ENCODE results near the gene S1PR4. TPM values are rescaled to one million over a fixed set of nuclear protein-coding genes. Genes with fewer than 3 reads are reported as not detected.
A peak's percentile ranks its signal among the peaks of the same experiment; 100 is the strongest.

The S1PR4 gene
- total and polyA plus RNA-seq, 7 experiments from 2014 or later: 61.0 to 589 (median 213) TPM

- CTCF ChIA-PET: no interaction called here
- intact Hi-C loops (cut with micrococcal nuclease): no loop called here
- Histone ChIP-seq H3K4me3 (ENCODE audit: low read length) (no peak overlapping the region), H3K4me1 (ENCODE audit: control insufficient read depth in 2 of 2, insufficient read depth in 2 of 2, low read length in 2 of 2) (no peaks in the 10 kb centered on the region), H3K27me3 (ENCODE audit: control insufficient read depth in 2 of 2, insufficient read depth in 2 of 2, low read length in 2 of 2) (no peaks in the 10 kb centered on the region), H3K36me3 (ENCODE audit: control insufficient read depth in 2 of 3, insufficient read depth in 3 of 3, low read length in 3 of 3) (peaks cover 0 to 49% (median 0%) of the 10 kb centered on the region in 3 experiments), H3K9me3 (ENCODE audit: control insufficient read depth in 2 of 3, low read length in 3 of 3) (no peaks in the 10 kb centered on the region), H3K27ac (ENCODE audit: low read depth, low read length) (no peak overlapping the region)
- no peak for ATAC-seq
- H3K27me3 Mint-ChIP-seq: no peaks in the 10 kb centered on the region
- H3K9me3 Mint-ChIP-seq: no peaks in the 10 kb centered on the region
- POLR2A ChIA-PET: no interaction called here
- H3K27ac Mint-ChIP-seq: no peak overlapping the region
- peaks cover 0 to 4% (median 0%) of the 10 kb centered on the region in 5 donors for H3K36me3 Mint-ChIP-seq
- DNase-seq: no peak
- peaks cover 0 to 4% (median 0%) of the 10 kb centered on the region in 7 donors for H3K4me1 Mint-ChIP-seq
- H3K4me3 Mint-ChIP-seq: no peak overlapping the region
Observed at GRCh38 chr19:3208317-3209207, 30.0 kb downstream of the S1PR4 start.

- Histone ChIP-seq H3K4me3 (ENCODE audit: low read length) (no peak overlapping the region), H3K27ac (ENCODE audit: low read depth, low read length) (no peak overlapping the region), H3K4me1 (ENCODE audit: control insufficient read depth in 2 of 2, insufficient read depth in 2 of 2, low read length in 2 of 2) (no peaks in the 10 kb centered on the region), H3K36me3 (ENCODE audit: control insufficient read depth in 2 of 3, insufficient read depth in 3 of 3, low read length in 3 of 3) (peaks cover 0 to 30% (median 0%) of the 10 kb centered on the region in 3 experiments), H3K27me3 (ENCODE audit: control insufficient read depth in 2 of 2, insufficient read depth in 2 of 2, low read length in 2 of 2) (no peaks in the 10 kb centered on the region), H3K9me3 (ENCODE audit: control insufficient read depth in 2 of 3, low read length in 3 of 3) (no peaks in the 10 kb centered on the region)
- intact Hi-C loops (cut with micrococcal nuclease): loop anchor here (1.0 kb wide), 1 partner anchor 248 kb away; no protein-coding TSS in a partner anchor
- ATAC-seq (peak; percentile 91), DNase-seq (peak; percentile 30 to 72 (median 58))
- H3K9me3 Mint-ChIP-seq: no peaks in the 10 kb centered on the region
- H3K36me3 Mint-ChIP-seq: peaks cover 0 to 2% (median 0%) of the 10 kb centered on the region in 5 donors
- no peak overlapping the region for H3K4me3 Mint-ChIP-seq
- peaks cover 0 to 4% (median 0%) of the 10 kb centered on the region in 7 donors for H3K4me1 Mint-ChIP-seq
- H3K27me3 Mint-ChIP-seq: no peaks in the 10 kb centered on the region
- peak overlapping the region in 2 of 9 donors; percentile 25 to 55 for H3K27ac Mint-ChIP-seq
- ChIA-PET POLR2A (interaction anchor here (0.5 to 1.0 kb wide), 4 partner anchors 24 to 740 kb away, joined by 3 to 4 read pairs (median 3); partner anchors contain the start of gene NCLN), CTCF (interaction anchor here (0.7 to 0.9 kb wide), 3 partner anchors 13 to 318 kb away, joined by 3 read pairs; no protein-coding TSS in a partner anchor)
Observed at GRCh38 chr19:3210347-3211017, 31.9 kb downstream of the S1PR4 start.

- peak in 1 of 9 donors; percentile 6 for DNase-seq
- H3K27ac Mint-ChIP-seq: peak overlapping the region in 2 of 9 donors; percentile 25 to 55
- ChIA-PET POLR2A (interaction anchor here (0.5 to 1.0 kb wide), 5 partner anchors 25 to 1294 kb away, joined by 3 to 4 read pairs (median 3); partner anchors contain the start of gene NCLN), CTCF (interaction anchor here (0.6 to 1.0 kb wide), 5 partner anchors 12 to 318 kb away, joined by 3 to 6 read pairs (median 3); no protein-coding TSS in a partner anchor)
- Histone ChIP-seq H3K9me3 (ENCODE audit: control insufficient read depth in 2 of 3, low read length in 3 of 3) (no peaks in the 10 kb centered on the region), H3K4me1 (ENCODE audit: control insufficient read depth in 2 of 2, insufficient read depth in 2 of 2, low read length in 2 of 2) (no peaks in the 10 kb centered on the region), H3K27ac (ENCODE audit: low read depth, low read length) (no peak overlapping the region), H3K27me3 (ENCODE audit: control insufficient read depth in 2 of 2, insufficient read depth in 2 of 2, low read length in 2 of 2) (no peaks in the 10 kb centered on the region), H3K4me3 (ENCODE audit: low read length) (no peak overlapping the region), H3K36me3 (ENCODE audit: control insufficient read depth in 2 of 3, insufficient read depth in 3 of 3, low read length in 3 of 3) (peaks cover 0 to 26% (median 0%) of the 10 kb centered on the region in 3 experiments)
- peaks cover 0 to 4% (median 0%) of the 10 kb centered on the region in 7 donors for H3K4me1 Mint-ChIP-seq
- peaks cover 0 to 2% (median 0%) of the 10 kb centered on the region in 5 donors for H3K36me3 Mint-ChIP-seq
- H3K9me3 Mint-ChIP-seq: no peaks in the 10 kb centered on the region
- no peaks in the 10 kb centered on the region for H3K27me3 Mint-ChIP-seq
- intact Hi-C loops (cut with micrococcal nuclease): no loop called here
- no peak overlapping the region for H3K4me3 Mint-ChIP-seq
- no peak for ATAC-seq
Observed at GRCh38 chr19:3211191-3211590, 32.6 kb downstream of the S1PR4 start.

GRCh38 chr19:3213159-3213558 is 34.6 kb downstream of the S1PR4 start:
- Histone ChIP-seq H3K4me1 (ENCODE audit: control insufficient read depth in 2 of 2, insufficient read depth in 2 of 2, low read length in 2 of 2) (no peaks in the 10 kb centered on the region), H3K36me3 (ENCODE audit: control insufficient read depth in 2 of 3, insufficient read depth in 3 of 3, low read length in 3 of 3) (peaks cover 0 to 7% (median 0%) of the 10 kb centered on the region in 3 experiments), H3K4me3 (ENCODE audit: low read length) (no peak overlapping the region), H3K27ac (ENCODE audit: low read depth, low read length) (no peak overlapping the region), H3K27me3 (ENCODE audit: control insufficient read depth in 2 of 2, insufficient read depth in 2 of 2, low read length in 2 of 2) (no peaks in the 10 kb centered on the region), H3K9me3 (ENCODE audit: control insufficient read depth in 2 of 3, low read length in 3 of 3) (no peaks in the 10 kb centered on the region)
- ChIA-PET CTCF (no interaction called here), POLR2A (no interaction called here)
- ATAC-seq: no peak
- H3K9me3 Mint-ChIP-seq: no peaks in the 10 kb centered on the region
- H3K4me1 Mint-ChIP-seq: peaks cover 0 to 4% (median 0%) of the 10 kb centered on the region in 7 donors
- no peaks in the 10 kb centered on the region for H3K27me3 Mint-ChIP-seq
- peak in 1 of 9 donors; percentile 2 for DNase-seq
- H3K4me3 Mint-ChIP-seq: no peak overlapping the region
- H3K36me3 Mint-ChIP-seq: peaks cover 0 to 5% (median 0%) of the 10 kb centered on the region in 5 donors
- no peak overlapping the region for H3K27ac Mint-ChIP-seq
- intact Hi-C loops (cut with micrococcal nuclease): no loop called here

- ChIA-PET CTCF (no interaction called here), POLR2A (no interaction called here)
- H3K9me3 Mint-ChIP-seq: no peaks in the 10 kb centered on the region
- no peaks in the 10 kb centered on the region for H3K27me3 ChIP-seq (ENCODE audit: control insufficient read depth in 2 of 2, insufficient read depth in 2 of 2, low read length in 2 of 2)
- no peaks in the 10 kb centered on the region for H3K9me3 ChIP-seq (ENCODE audit: control insufficient read depth in 2 of 3, low read length in 3 of 3)
- no peak overlapping the region for H3K27ac Mint-ChIP-seq
- no peak for DNase-seq
- peaks cover 0 to 5% (median 0%) of the 10 kb centered on the region in 5 donors for H3K36me3 Mint-ChIP-seq
- H3K4me1 ChIP-seq (ENCODE audit: control insufficient read depth in 2 of 2, insufficient read depth in 2 of 2, low read length in 2 of 2): no peaks in the 10 kb centered on the region
- no peak overlapping the region for H3K27ac ChIP-seq (ENCODE audit: low read depth, low read length)
- intact Hi-C loops (cut with micrococcal nuclease): no loop called here
- ATAC-seq: no peak
- no peaks in the 10 kb centered on the region for H3K36me3 ChIP-seq (ENCODE audit: control insufficient read depth in 2 of 3, insufficient read depth in 3 of 3, low read length in 3 of 3)
- no peaks in the 10 kb centered on the region for H3K27me3 Mint-ChIP-seq
- H3K4me3 Mint-ChIP-seq: no peak overlapping the region
- peaks cover 0 to 3% (median 0%) of the 10 kb centered on the region in 7 donors for H3K4me1 Mint-ChIP-seq
- no peak overlapping the region for H3K4me3 ChIP-seq (ENCODE audit: low read length)
Observed at GRCh38 chr19:3216874-3217273, 38.3 kb downstream of the S1PR4 start.

GRCh38 chr19:3220576-3220975 is 42.0 kb downstream of the S1PR4 start:
- POLR2A ChIA-PET: no interaction called here

More at GRCh38 chr19:3220576-3220975, 42.0 kb downstream of the S1PR4 start:
- ATAC-seq (no peak), DNase-seq (no peak)
- CTCF ChIA-PET: interaction anchor here (1.2 kb wide), 1 partner anchor 30 kb away, joined by 3 read pairs; no protein-coding TSS in a partner anchor
- intact Hi-C loops (cut with micrococcal nuclease): no loop called here
- peaks cover 0 to 14% (median 5%) of the 10 kb centered on the region in 5 donors for H3K27me3 Mint-ChIP-seq
- H3K4me1 Mint-ChIP-seq: peaks cover 0 to 5% (median 0%) of the 10 kb centered on the region in 7 donors
- H3K27ac Mint-ChIP-seq: no peak overlapping the region
- peaks cover 0 to 5% (median 0%) of the 10 kb centered on the region in 5 donors for H3K36me3 Mint-ChIP-seq
- no peaks in the 10 kb centered on the region for H3K36me3 ChIP-seq (ENCODE audit: control insufficient read depth in 2 of 3, insufficient read depth in 3 of 3, low read length in 3 of 3)
- H3K4me3 Mint-ChIP-seq: no peak overlapping the region
- H3K4me3 ChIP-seq (ENCODE audit: low read length): no peak overlapping the region
- H3K27me3 ChIP-seq (ENCODE audit: control insufficient read depth in 2 of 2, insufficient read depth in 2 of 2, low read length in 2 of 2): no peaks in the 10 kb centered on the region
- no peaks in the 10 kb centered on the region for H3K9me3 Mint-ChIP-seq
- no peak overlapping the region for H3K27ac ChIP-seq (ENCODE audit: low read depth, low read length)
- no peaks in the 10 kb centered on the region for H3K4me1 ChIP-seq (ENCODE audit: control insufficient read depth in 2 of 2, insufficient read depth in 2 of 2, low read length in 2 of 2)
- no peaks in the 10 kb centered on the region for H3K9me3 ChIP-seq (ENCODE audit: control insufficient read depth in 2 of 3, low read length in 3 of 3)

Measured in naive thymus-derived CD4-positive, alpha-beta T cell (primary cell).